Mammary epithelial cell (primary cell): ENCODE results near the gene TPPP.

Source experiments
- EZH2 ChIP-seq: IDR thresholded peaks from 2 replicates; pipeline ENCODE4 v1.6.1; 2012; ENCODE audit warnings: low read length, inconsistent platforms, borderline replicate concordance
- TF ChIP-seq, protein P1 (sequence below), 2 donors: IDR thresholded peaks in 1 of 2; conservative IDR thresholded peaks in 1 of 2; 2 replicates each; pipeline ENCODE4 v1.5.1; 2011 to 2012; ENCODE audit warnings: inconsistent platforms in 2 of 2, low read length in 2 of 2, mild to moderate bottlenecking in 2 of 2, control low read depth in 1 of 2, low read depth in 1 of 2; ENCODE audit not compliant: insufficient read depth in 1 of 2; ENCODE audit errors: extremely low read depth in 1 of 2

GRCh38 chr5:664994-665360, 28.2 kb downstream of the TPPP start:
- TF ChIP-seq, protein P1, sequence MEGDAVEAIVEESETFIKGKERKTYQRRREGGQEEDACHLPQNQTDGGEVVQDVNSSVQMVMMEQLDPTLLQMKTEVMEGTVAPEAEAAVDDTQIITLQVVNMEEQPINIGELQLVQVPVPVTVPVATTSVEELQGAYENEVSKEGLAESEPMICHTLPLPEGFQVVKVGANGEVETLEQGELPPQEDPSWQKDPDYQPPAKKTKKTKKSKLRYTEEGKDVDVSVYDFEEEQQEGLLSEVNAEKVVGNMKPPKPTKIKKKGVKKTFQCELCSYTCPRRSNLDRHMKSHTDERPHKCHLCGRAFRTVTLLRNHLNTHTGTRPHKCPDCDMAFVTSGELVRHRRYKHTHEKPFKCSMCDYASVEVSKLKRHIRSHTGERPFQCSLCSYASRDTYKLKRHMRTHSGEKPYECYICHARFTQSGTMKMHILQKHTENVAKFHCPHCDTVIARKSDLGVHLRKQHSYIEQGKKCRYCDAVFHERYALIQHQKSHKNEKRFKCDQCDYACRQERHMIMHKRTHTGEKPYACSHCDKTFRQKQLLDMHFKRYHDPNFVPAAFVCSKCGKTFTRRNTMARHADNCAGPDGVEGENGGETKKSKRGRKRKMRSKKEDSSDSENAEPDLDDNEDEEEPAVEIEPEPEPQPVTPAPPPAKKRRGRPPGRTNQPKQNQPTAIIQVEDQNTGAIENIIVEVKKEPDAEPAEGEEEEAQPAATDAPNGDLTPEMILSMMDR (conservative IDR thresholded peaks at IDR 0.05 in 1 of 2, IDR thresholded peaks at IDR 0.05 in 1 of 2; ENCODE audit: extremely low read depth in 1 of 2, insufficient read depth in 1 of 2, low read depth in 1 of 2, low read length in 2 of 2), result no peak
- TF ChIP-seq EZH2, result no peak
